Measurements from ENCODE around the gene DUSP19.

DNA sequence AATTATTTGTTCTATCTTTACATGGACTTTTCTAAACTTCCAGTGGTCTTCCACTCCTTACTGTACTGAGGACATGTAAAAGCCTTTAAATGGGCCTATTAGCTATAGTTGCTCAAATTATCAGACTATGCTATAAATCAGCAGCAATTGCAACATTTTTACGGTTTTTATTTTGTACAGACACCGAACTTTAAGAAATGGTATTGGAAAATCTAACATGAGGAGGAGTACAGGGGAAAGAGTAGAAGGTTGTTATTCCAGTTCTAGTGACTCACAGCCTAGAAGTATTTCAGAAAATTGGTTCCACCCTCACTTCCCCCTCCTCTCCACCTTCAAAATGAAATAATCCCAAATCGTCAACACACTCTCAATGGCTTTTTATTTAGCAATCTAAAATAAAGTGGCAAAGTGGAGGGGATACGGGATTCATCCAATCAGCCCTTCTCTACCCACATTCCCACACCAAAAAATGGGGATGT lies 41.4 kb upstream of the DUSP19 start:
- TF ChIP-seq, protein P1, sequence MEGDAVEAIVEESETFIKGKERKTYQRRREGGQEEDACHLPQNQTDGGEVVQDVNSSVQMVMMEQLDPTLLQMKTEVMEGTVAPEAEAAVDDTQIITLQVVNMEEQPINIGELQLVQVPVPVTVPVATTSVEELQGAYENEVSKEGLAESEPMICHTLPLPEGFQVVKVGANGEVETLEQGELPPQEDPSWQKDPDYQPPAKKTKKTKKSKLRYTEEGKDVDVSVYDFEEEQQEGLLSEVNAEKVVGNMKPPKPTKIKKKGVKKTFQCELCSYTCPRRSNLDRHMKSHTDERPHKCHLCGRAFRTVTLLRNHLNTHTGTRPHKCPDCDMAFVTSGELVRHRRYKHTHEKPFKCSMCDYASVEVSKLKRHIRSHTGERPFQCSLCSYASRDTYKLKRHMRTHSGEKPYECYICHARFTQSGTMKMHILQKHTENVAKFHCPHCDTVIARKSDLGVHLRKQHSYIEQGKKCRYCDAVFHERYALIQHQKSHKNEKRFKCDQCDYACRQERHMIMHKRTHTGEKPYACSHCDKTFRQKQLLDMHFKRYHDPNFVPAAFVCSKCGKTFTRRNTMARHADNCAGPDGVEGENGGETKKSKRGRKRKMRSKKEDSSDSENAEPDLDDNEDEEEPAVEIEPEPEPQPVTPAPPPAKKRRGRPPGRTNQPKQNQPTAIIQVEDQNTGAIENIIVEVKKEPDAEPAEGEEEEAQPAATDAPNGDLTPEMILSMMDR (IDR thresholded peaks at IDR 0.05; ENCODE audit: insufficient read depth, low read depth, low read length), result no peak
- no peak for TF ChIP-seq EZH2 (IDR thresholded peaks at IDR 0.05; ENCODE audit: insufficient read depth, low read length)
